HepG2 (cell line): ENCODE data around the gene RUSF1. TPM values are rescaled to one million over a fixed set of nuclear protein-coding genes. Genes with fewer than 3 reads are reported as not detected.

ENCODE experiments used
- AHR ChIP-seq: IDR thresholded peaks from 2 replicates; pipeline ENCODE4 v1.6.1; 2018; ENCODE audit warnings: missing genetic modification reagents, missing compliant biosample characterization
- CREB1 ChIP-seq, 2 experiments: fragments of 450-650 bp in 1 of 2; IDR thresholded peaks; 2 replicates each; pipeline ENCODE4 v1.6.1; 2016 to 2017; ENCODE audit warnings: control low read depth in 1 of 2, mild to moderate bottlenecking in 1 of 2, missing compliant biosample characterization in 1 of 2, missing genetic modification characterization in 1 of 2
- IKZF1 ChIP-seq: fragments of 450-650 bp; IDR thresholded peaks from 2 replicates; pipeline ENCODE4 v1.7.1; 2016
- KLF9 ChIP-seq: IDR thresholded peaks from 2 replicates; pipeline ENCODE4 v1.6.1; 2016; ENCODE audit warnings: low read depth
- RFX3 ChIP-seq: IDR thresholded peaks from 2 replicates; pipeline ENCODE4 v1.6.1; 2016; ENCODE audit warnings: missing biosample characterization, missing genetic modification reagents
- RFX5 ChIP-seq: IDR thresholded peaks from 2 replicates; pipeline ENCODE4 v1.6.1; 2011; ENCODE audit warnings: low read depth, low read length, improper control_type of control experiment
- RNF2 ChIP-seq: fragments of 450-650 bp; conservative IDR thresholded peaks from 2 replicates; pipeline ENCODE4 v1.6.1; 2016; ENCODE audit warnings: low read depth
- TCF7 ChIP-seq: sonication (generic); IDR thresholded peaks from 2 replicates; pipeline ENCODE4 v1.6.1; 2016; ENCODE audit warnings: antibody characterized with exemption, low read depth
- ZBTB10 ChIP-seq: sonication (generic); formaldehyde crosslinking; IDR thresholded peaks from 2 replicates; pipeline ENCODE4 v1.4.0; 2020; ENCODE audit warnings: missing genetic modification reagents, borderline replicate concordance
- ZFYVE20 ChIP-seq: sonication (generic); formaldehyde crosslinking; IDR thresholded peaks from 2 replicates; pipeline ENCODE4 v1.8.0; 2023; ENCODE audit warnings: low read depth, mild to moderate bottlenecking, moderate library complexity, missing genetic modification reagents, borderline replicate concordance
- ZHX2 ChIP-seq, 2 experiments: sonication (generic) in 1 of 2; formaldehyde crosslinking in 1 of 2; IDR thresholded peaks; 2 replicates each; pipeline versions ENCODE4 v1.6.1 to v1.9.0; 2014 to 2022; ENCODE audit warnings: antibody characterized with exemption in 1 of 2, borderline replicate concordance in 1 of 2, inconsistent platforms in 1 of 2, low read depth in 1 of 2, missing genetic modification reagents in 1 of 2
- ZNF256 ChIP-seq: sonication (generic); formaldehyde crosslinking; conservative IDR thresholded peaks from 2 replicates; pipeline ENCODE4 v1.4.0; 2020; ENCODE audit warnings: missing genetic modification reagents
- ZNF589 ChIP-seq: sonication (generic); formaldehyde crosslinking; conservative IDR thresholded peaks from 2 replicates; pipeline ENCODE4 v1.8.0; 2022; ENCODE audit warnings: mild to moderate bottlenecking, moderate library complexity, missing genetic modification reagents
- ZNF609 ChIP-seq: sonication (generic); formaldehyde crosslinking; IDR thresholded peaks from 2 replicates; pipeline ENCODE4 v1.4.0; 2020; ENCODE audit warnings: mild to moderate bottlenecking, missing genetic modification reagents, borderline replicate concordance
- polyA plus RNA-seq, 8 experiments: library from polyadenylated mRNA; depleted of rRNA in 3 of 8; stranded (reverse) in 7 of 8; unstranded in 1 of 8; fragments of >200 nt; fragmentation: Illumina TruSeq in 4 of 8; extraction: Trizol in 4 of 8; gene quantifications; 2 replicates each; pipeline versions ENCODE4 v1.2.1 to v1.2.3, GENCODE V29; 2011 to 2016; ENCODE audit warnings: low read depth in 4 of 8, missing spikeins in 1 of 8, mixed read lengths in 1 of 8; ENCODE audit not compliant: insufficient read depth in 1 of 8
- total RNA-seq, 5 experiments: library from RNA; depleted of rRNA; stranded (reverse); fragments of >200 nt; fragmentation: Illumina TruSeq; extraction: Trizol; gene quantifications; 2 replicates each; pipeline ENCODE4 v1.2.3, GENCODE V29; 2016; ENCODE audit warnings: low read depth in 1 of 5

The RUSF1 gene
- total and polyA plus RNA-seq, 2 of the 13 experiments (the other 11 are each of a cell fraction or from before 2014, with no cell fraction given) = 40.8 to 50.2 TPM

GRCh38 chr16:31477220-31478216 is 30.7 kb downstream of the RUSF1 start (continued):
- TF ChIP-seq ZNF609 (CRISPR knock-in tag) = peak; percentile 56
- no peak for TF ChIP-seq ZBTB10 (CRISPR knock-in tag)
- TF ChIP-seq RFX3 = no peak; the same call in 1 of the 2 replicates
- TF ChIP-seq RNF2 = peak; percentile 84
- no peak for TF ChIP-seq IKZF1
- TF ChIP-seq ZNF256 (CRISPR knock-in tag) = 0 out of 2 replicates have a peak, but pooled peaks have one; percentile 17
- no peak for TF ChIP-seq TCF7
- no peak; the same call in 1 of the 2 replicates for TF ChIP-seq ZHX2 (IDR thresholded peaks at IDR 0.05; ENCODE audit: low read depth)
- no peak; the same call in 1 of the 2 replicates for TF ChIP-seq ZHX2 (CRISPR knock-in tag; IDR thresholded peaks at IDR 0.05; ENCODE audit: borderline replicate concordance)
- peak; percentile 5; the same call in 1 of the 2 replicates for TF ChIP-seq CREB1 (IDR thresholded peaks at IDR 0.05)
- TF ChIP-seq CREB1 (CRISPR knock-in tag; IDR thresholded peaks at IDR 0.05) = no peak
- no peak for TF ChIP-seq KLF9
- TF ChIP-seq ZNF589 = no peak
- TF ChIP-seq AHR = peak; percentile 24; the same call in 1 of the 2 replicates
- 0 out of 2 replicates have a peak, but pooled peaks have one; percentile 63 for TF ChIP-seq ZFYVE20 (CRISPR knock-in tag)
- no peak for TF ChIP-seq RFX5
